Suppressor macrophage treated with lipopolysaccharide for 4 hours (primary cell): ENCODE data around the gene IL21R.
"Not testable (repeated sequence)": the region's sequence is repeated elsewhere in the genome, so short reads cannot be mapped to it uniquely, and the experiment has no call there.

Experiments
- DNase-seq: peaks from one replicate; pipeline ENCODE4 v3.0.0-alpha.2; 2020

Gene IL21R

GRCh38 chr16:27428026-27428785, 26.2 kb downstream of the IL21R start:
- DNase-seq: no peak

- no peak for DNase-seq
These were observed 27.4 kb downstream of the IL21R start for GRCh38 chr16:27429330-27429871.

- DNase-seq: no peak
These were observed 28.0 kb downstream of the IL21R start for GRCh38 chr16:27429981-27430441.

GRCh38 chr16:27430512-27430911, 28.5 kb downstream of the IL21R start:
- no peak for DNase-seq

- DNase-seq: peak; percentile 83
These were observed 29.0 kb downstream of the IL21R start for GRCh38 chr16:27430923-27431484.

- no peak for DNase-seq
These were observed 30.0 kb downstream of the IL21R start for GRCh38 chr16:27431773-27432532.

- peak; percentile 52 for DNase-seq
These were observed 30.6 kb downstream of the IL21R start for GRCh38 chr16:27432558-27432957.

- DNase-seq: not testable (repeated sequence)
These were observed 31.2 kb downstream of the IL21R start for GRCh38 chr16:27433191-27433590.

GRCh38 chr16:27433636-27434035, 31.7 kb downstream of the IL21R start:
- no peak for DNase-seq

GRCh38 chr16:27434141-27435051, 32.4 kb downstream of the IL21R start:
- no peak for DNase-seq

- not testable (repeated sequence) for DNase-seq
These were observed 33.2 kb downstream of the IL21R start for GRCh38 chr16:27435146-27435545.

- DNase-seq: no peak
These were observed 34.1 kb downstream of the IL21R start for GRCh38 chr16:27436065-27436464.

GRCh38 chr16:27436921-27437650, 35.1 kb downstream of the IL21R start:
- DNase-seq: no peak

- DNase-seq: no peak
These were observed 36.0 kb downstream of the IL21R start for GRCh38 chr16:27437946-27438345.

GRCh38 chr16:27439271-27440018, 37.5 kb downstream of the IL21R start:
- no peak for DNase-seq

- no peak for DNase-seq
These were observed 39.3 kb downstream of the IL21R start for GRCh38 chr16:27441276-27441675.

- no peak for DNase-seq
These were observed 40.0 kb downstream of the IL21R start for GRCh38 chr16:27441998-27442397.

GRCh38 chr16:27444015-27444414, 42.0 kb downstream of the IL21R start:
- DNase-seq: no peak

GRCh38 chr16:27444470-27444869, 42.5 kb downstream of the IL21R start:
- no peak for DNase-seq

- no peak for DNase-seq
These were observed 43.7 kb downstream of the IL21R start for GRCh38 chr16:27445502-27446175.
